Measurements from ENCODE around the gene CSN3.

DNA sequence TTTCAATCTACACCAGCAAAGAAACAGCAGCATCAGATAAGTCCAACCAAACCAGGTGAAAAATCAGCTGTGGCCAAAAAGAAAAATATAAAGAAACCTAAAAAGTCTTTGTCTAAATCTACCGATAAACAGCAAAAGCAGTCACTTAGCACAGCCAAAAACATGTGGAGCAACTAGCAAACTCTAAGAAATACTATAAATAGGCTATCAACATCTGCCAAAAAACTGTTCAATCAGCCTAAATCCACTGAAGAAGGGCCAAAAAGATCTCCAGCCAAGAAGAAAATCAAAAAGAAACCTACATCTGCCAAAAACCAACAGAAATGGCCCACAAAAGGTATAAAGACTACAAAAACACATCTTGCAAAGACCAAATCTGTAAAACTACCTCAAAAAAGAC, 55.7 kb downstream of the CSN3 start:
- TF ChIP-seq FOXM1 (IDR thresholded peaks at IDR 0.05; ENCODE audit: borderline replicate concordance): no peak
- no peak for TF ChIP-seq ZNF384 (IDR thresholded peaks at IDR 0.05)
- no peak for TF ChIP-seq FOXA1 (IDR thresholded peaks at IDR 0.05)
- TF ChIP-seq SP1 (IDR thresholded peaks at IDR 0.05): no peak
- TF ChIP-seq LEF1 (IDR thresholded peaks at IDR 0.05; ENCODE audit: borderline replicate concordance): no peak
- TF ChIP-seq ELF4 (IDR thresholded peaks at IDR 0.05): no peak
- TF ChIP-seq BHLHE40 (IDR thresholded peaks at IDR 0.05; ENCODE audit: borderline replicate concordance): no peak

All from HEK293T (cell line).